ENCODE measurements around the gene SHANK1.

The SHANK1 gene

GRCh38 chr19:50659318-50660087 is 60.1 kb downstream of the SHANK1 start:
- DNase-seq (ENCODE audit: low read depth, low spot score): no peak

DNA sequence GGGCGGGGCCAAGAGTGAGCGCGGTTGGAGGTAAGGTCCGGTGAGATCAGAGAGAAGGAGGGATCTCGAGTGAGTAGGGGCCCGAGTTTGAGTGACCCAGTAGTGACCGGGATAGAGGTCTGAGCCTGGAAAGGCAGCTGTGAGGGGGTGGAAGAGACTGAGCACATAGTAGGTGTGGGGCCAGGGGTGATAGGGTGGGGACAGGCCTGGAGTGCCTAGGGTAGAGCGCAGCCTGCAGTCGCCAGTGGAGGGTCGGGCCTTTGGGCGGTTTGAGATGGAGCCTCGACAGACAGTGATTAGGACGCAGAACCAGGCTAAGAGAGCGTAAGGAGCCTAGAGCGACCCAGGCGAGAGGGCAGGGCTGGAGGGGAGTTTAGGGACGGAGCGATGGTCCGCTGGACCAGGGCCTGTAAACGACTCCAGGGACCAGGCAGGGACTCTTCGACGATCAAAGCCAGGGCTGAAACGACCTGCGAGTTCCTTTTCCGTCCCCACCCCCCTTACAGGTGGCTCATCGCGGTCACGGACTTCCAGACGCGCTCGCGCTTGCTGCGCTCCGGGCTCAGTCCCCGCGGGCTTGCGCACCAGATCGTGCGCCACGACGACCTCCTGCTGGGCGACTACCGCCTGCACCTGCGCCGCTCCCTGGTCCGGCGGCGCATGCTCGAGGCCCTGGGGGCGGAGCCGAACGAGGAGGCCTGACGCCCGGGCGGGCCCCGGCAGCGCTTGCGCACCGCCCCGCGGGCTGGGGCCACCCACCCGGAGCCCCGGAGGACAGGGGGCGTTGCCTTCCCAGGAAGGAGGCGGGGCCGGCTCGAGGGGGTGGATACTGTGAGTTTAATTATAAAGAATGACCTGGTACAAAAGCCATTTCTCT is 60.9 kb downstream of the SHANK1 start:
- DNase-seq (ENCODE audit: low read depth, low spot score): no peak

DNA sequence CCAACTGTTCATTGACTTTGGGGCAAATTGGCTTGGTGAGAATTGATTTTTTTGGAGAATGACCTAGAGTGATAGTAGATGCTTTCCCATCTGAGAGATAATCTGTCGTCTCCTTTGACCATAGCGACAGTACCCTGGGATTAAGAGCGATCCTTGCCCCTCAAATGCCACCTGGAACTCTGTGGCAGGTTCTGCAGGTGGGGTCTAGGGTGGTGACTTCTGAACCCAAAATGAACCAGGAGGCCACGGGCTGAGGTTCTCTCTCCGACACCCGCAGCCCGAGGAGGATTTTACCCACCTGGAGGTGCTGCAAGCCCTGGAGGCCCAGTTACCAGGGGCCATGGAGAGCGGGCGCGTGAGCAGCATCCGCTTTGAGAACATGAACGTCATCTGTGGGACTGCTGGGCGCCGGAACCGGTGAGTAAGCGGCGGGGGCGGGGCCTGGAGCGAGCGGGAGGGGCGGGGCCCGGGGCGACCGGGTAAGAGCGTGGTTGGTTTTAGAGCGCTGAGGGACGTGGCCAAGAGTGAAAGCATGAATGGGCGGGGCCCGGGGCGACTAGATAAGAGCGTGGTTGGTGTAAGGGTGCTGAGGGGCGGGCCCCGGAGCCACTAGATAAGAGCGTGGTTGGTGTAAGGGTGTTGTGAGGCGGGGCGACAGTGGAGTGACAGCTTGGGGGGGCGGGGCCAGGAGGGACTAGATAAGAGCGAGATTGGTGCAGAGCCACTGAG is 61.7 kb downstream of the SHANK1 start:
- DNase-seq (ENCODE audit: low read depth, low spot score): peak; percentile 47

DNA sequence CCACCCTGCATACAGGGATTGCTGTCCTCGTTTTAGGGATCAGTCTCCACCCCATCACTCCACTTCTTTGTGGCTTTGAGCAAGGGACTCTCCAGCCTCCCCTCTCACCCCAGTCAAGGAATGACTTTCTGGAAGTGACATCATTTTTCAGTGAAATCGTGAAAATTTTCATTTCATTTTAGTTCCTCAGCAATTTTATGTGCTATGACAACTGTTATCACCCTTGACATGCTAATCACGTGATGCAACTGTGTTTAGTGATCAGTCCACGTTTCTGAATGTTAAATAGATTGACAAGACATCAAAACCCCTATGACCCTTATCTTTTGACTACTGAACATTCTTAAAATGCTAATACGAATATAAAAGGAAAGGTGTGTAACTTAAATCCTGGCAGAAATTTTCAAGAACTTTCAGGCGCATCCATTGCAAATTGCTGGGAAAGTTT is 62.4 kb downstream of the SHANK1 start:
- no peak for DNase-seq (ENCODE audit: low read depth, low spot score)

DNA sequence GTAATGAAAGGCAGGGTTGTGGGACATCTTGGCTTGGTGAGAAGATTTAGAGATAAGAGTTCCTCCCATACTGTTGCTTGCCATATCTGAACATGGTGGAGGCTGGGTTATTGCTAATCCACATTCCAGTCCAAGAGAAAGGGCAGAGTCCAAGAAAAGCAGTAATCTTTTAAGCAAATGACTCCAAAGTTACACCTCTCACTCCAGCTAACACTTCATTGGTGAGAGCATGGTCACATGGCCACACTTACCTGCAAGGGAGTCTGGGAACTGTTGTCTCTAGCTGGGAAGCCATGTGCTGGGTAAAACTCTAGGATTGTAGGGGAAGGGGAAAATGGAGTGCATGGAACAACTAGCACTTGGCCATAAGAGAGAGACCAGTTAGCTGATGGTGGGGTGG is 64.7 kb downstream of the SHANK1 start:
- no peak for DNase-seq (ENCODE audit: low read depth, low spot score)

GRCh38 chr19:50652722-50653121 is 66.9 kb downstream of the SHANK1 start:
- no peak for DNase-seq (ENCODE audit: low read depth, low spot score)

DNA sequence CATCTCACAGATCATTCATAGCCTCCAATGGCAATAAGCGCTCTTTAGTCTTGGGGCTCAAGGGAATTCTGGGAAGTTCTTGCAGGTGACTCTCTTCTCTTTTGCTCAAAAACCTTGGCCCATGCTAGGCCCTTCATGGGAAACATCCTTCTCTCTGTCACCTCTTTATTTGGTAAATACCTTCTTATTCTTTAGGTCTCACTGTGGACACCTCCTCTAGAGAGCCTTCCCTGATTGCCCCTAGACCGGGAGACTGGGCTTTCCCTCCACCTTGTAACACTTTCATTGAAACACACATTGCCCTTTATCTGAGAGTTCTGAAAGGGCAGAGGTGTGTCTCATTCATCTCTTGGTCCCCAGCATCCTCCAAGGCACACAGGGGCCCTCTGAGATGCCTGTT is 68.4 kb downstream of the SHANK1 start:
- no peak for DNase-seq (ENCODE audit: low read depth, low spot score)

DNA sequence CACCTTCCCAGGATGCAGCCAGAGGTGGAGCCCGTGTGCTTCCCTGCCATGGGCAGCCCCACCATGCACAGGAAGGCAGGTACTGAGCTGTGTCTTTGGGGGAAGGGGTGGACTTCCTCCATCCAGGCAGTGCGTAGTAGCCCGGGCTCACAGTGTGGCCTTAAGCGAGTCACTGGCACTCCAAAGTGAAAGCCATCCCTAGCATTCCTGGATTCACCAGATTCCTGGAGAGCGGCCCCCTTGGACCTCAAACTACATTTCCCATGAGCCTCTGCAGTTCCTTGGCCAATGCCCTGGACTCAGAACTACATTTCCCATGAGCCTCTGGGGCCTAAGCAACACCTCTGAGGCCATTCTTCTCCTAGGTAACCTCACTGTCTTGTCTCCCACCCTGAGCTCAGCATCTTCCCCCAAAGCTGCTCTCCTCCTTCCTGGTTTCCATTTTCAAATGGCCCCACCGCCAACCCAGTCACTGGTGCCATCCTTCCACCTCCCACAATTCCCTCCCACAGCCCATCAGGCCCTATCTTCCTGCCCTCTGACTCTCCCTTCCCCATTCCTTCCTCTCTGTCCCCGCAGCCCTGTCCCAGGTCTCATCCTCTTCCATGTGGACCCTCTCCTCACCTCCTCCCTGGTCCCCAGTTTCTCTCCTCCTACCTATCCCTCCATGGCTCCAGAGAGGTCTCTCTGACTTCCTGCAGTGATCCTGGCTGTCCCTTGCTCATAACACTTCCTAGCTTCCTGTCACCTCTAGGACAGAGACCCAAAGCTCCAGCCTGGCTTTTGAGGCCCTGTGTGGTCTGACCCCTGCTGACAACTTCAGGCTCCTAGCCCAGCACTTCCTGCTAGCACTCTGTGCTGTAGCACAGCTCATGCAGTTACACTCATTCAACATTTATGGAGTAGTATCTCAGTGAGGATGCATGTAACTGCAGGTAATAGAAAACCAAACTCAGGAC is 69.9 kb downstream of the SHANK1 start, which contains the start of gene C19orf81:
C19orf81 (plus strand) TSS at position 13 of the 959 bp plus-strand sequence; CDS start at position 13, 0 bp downstream.
- DNase-seq (ENCODE audit: low read depth, low spot score): no peak

GRCh38 chr19:50648659-50649058 is 70.9 kb downstream of the SHANK1 start:
- DNase-seq (ENCODE audit: low read depth, low spot score): no peak

GRCh38 chr19:50647879-50648615 is 71.6 kb downstream of the SHANK1 start:
- no peak for DNase-seq (ENCODE audit: low read depth, low spot score)

GRCh38 chr19:50646074-50646807 is 73.4 kb downstream of the SHANK1 start:
- no peak for DNase-seq (ENCODE audit: low read depth, low spot score)

GRCh38 chr19:50645107-50645506 is 74.5 kb downstream of the SHANK1 start:
- no peak for DNase-seq (ENCODE audit: low read depth, low spot score)

- no peak for DNase-seq (ENCODE audit: low read depth, low spot score)
Observed at GRCh38 chr19:50644315-50644915, 75.2 kb downstream of the SHANK1 start.

- DNase-seq (ENCODE audit: low read depth, low spot score): no peak
Observed at GRCh38 chr19:50640368-50640767, 79.2 kb downstream of the SHANK1 start.

DNA sequence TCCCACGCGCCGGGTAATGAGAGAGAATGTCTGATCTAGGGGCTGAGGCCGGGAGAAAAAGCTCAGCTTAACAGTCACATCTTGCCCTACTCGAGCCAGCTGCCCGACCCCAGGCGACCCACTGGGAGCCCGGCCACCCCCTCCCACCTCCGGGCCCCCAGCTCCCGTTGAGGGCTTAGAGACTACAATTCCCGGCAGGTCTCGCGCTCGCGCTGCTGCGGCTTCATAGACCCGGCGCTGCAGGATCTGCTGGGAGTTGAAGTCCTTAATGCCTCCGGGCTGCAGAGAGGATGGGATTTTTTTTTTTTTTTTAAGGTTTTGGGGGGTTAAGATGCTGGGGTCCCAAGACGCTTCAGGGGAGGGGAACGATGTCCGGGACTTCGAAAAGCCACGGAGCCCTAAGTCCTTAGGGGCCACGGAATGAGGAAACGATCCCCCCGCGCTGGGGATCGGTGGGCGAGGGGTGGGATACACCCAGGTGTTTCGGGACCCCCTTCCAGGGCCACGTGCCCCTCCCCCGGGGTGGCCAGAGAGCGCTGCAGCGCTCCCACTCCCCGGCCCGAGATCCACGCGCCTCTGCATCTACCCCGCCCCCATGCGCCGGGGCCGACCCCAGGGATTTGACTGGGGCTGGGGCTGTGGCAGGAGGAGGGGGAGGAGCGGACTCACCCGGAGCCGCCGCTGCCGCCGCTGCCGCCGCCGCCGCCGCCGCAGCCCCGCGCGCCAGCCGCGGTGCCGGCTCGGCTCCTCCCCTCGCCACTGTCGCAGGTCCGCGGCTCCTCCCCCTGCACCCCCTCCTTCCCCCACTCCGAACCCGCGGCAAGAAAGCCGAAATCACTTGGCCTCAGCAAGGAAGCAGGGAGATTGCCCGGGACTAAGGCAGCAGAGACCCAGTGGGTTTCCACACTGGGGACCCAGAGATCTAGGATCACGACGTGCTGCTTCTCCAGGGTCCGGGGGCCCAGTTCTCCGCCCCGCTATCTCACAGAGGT is 80.2 kb downstream of the SHANK1 start, which contains the start of gene SYT3:
SYT3 (minus strand) TSS at position 761 of the 992 bp plus-strand sequence. CDS start 2,470 bp downstream, outside the sequence.
- no peak for DNase-seq (ENCODE audit: low read depth, low spot score)

DNA sequence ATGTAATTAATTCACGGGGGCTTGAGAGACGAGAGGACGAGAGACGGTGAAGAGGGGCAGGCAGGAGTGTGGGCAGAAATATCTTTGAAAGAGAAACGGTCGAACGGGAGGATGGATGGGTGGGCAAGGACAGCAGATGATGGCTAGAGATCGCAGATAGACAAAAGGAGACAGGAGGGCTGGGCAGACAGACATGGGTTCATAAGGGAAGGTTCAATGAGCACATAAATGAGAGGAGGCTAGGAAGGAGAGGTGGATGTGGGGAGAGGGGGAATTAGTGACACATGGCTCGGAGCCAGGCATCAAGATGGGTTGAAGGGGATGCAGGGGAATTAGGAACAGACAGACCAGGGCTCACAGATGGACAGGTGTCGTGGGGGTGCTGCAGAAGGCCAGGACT is 81.0 kb downstream of the SHANK1 start:
- DNase-seq (ENCODE audit: low read depth, low spot score): no peak

DNA sequence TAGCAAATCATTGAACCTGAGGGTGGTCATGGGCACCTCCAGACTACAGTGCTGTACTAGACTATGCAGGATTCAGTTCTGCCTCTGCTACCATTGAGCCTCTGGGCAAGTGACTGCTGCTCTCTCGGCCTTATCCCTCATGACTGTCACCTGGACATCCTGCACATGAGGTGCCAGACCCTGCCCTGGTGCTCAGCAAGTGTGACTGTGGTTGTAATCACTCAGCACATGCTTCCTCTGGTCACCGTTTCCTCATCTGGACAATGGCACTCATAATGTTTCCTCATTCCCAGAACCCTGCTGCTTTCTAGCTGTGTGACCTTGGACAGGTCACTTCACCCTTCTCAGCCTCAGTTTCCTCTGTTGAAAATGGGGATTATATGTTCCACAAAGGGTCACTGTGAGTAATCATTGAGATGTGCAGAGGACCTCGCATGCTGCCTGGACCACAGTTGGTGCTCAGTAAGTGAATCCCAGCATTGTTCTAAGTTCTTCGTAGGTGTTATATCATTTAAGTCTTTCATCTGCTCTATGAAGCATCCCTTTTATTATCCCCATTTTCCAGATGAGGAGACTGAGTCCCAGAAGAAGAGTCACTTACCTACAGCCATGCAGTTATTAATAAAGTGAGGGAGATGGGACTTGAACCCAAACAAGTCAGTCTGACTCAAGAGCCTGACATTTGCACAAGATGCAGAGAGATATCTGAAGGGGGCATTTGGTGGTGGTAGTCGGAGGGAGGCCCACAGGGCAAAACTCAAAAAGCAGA is 83.1 kb downstream of the SHANK1 start:
- no peak for DNase-seq (ENCODE audit: low read depth, low spot score)
